Effector memory CD4-positive, alpha-beta T cell (primary cell): ENCODE data around the gene JADE2.

Experiments used
- DNase-seq, 3 donors: peaks; one replicate each; pipeline ENCODE4 v3.0.0-alpha.2; 2020
- H3K27ac ChIP-seq: 2 replicates; pipeline ENCODE4 v1.7.0; 2013; ENCODE audit warnings: mild to moderate bottlenecking, low read length, moderate library complexity; ENCODE audit not compliant: insufficient read depth, poor library complexity, severe bottlenecking
- H3K27me3 ChIP-seq: replicated peaks from 2 replicates; pipeline ENCODE4 v1.7.0; 2013; ENCODE audit warnings: mild to moderate bottlenecking, low read length; ENCODE audit not compliant: insufficient read depth, control insufficient read depth, poor library complexity, severe bottlenecking
- H3K36me3 ChIP-seq: 2 replicates; pipeline ENCODE4 v1.7.0; 2013; ENCODE audit warnings: mild to moderate bottlenecking, low read length, moderate library complexity; ENCODE audit not compliant: control insufficient read depth, insufficient read depth
- H3K4me1 ChIP-seq: 2 replicates; pipeline ENCODE4 v1.7.0; 2013; ENCODE audit warnings: low read length, mild to moderate bottlenecking; ENCODE audit not compliant: control insufficient read depth, insufficient read depth, poor library complexity, severe bottlenecking
- H3K4me3 ChIP-seq: 2 replicates; pipeline ENCODE4 v1.7.0; 2013; ENCODE audit warnings: low read length, low read depth, mild to moderate bottlenecking; ENCODE audit not compliant: insufficient read depth, poor library complexity, severe bottlenecking
- H3K9me3 ChIP-seq: 2 replicates; pipeline ENCODE4 v1.7.0; 2013; ENCODE audit warnings: mild to moderate bottlenecking, low read length, moderate library complexity; ENCODE audit not compliant: control insufficient read depth

JADE2 gene

GRCh38 chr5:134541736-134542376, 16.4 kb downstream of the JADE2 start:
- H3K4me1 ChIP-seq: peaks cover 29% of the 10 kb centered on the region
- no peaks in the 10 kb centered on the region for H3K27me3 ChIP-seq
- DNase-seq: no peak
- no peak overlapping the region for H3K4me3 ChIP-seq
- H3K27ac ChIP-seq: no peak overlapping the region
- peaks cover 42% of the 10 kb centered on the region for H3K36me3 ChIP-seq
- no peaks in the 10 kb centered on the region for H3K9me3 ChIP-seq

GRCh38 chr5:134543820-134544614, 18.5 kb downstream of the JADE2 start:
- Histone ChIP-seq H3K36me3 (peaks cover 45% of the 10 kb centered on the region), H3K4me3 (peak overlapping the region; percentile 3), H3K9me3 (no peaks in the 10 kb centered on the region), H3K27me3 (no peaks in the 10 kb centered on the region), H3K4me1 (peaks cover 26% of the 10 kb centered on the region), H3K27ac (peak overlapping the region; percentile 60)
- peak in 1 of 3 donors; percentile 28 for DNase-seq

GRCh38 chr5:134545070-134545868, 19.8 kb downstream of the JADE2 start:
- Histone ChIP-seq H3K4me3 (no peak overlapping the region), H3K27me3 (no peaks in the 10 kb centered on the region), H3K9me3 (no peaks in the 10 kb centered on the region), H3K4me1 (peaks cover 29% of the 10 kb centered on the region), H3K27ac (peak overlapping the region; percentile 60), H3K36me3 (peaks cover 35% of the 10 kb centered on the region)
- no peak for DNase-seq

GRCh38 chr5:134547066-134547465, 21.6 kb downstream of the JADE2 start:
- Histone ChIP-seq H3K27ac (no peak overlapping the region), H3K36me3 (peaks cover 36% of the 10 kb centered on the region), H3K4me1 (peaks cover 29% of the 10 kb centered on the region), H3K4me3 (no peak overlapping the region), H3K27me3 (no peaks in the 10 kb centered on the region), H3K9me3 (no peaks in the 10 kb centered on the region)
- no peak for DNase-seq

- Histone ChIP-seq H3K4me3 (no peak overlapping the region), H3K27ac (no peak overlapping the region), H3K36me3 (peaks cover 39% of the 10 kb centered on the region), H3K27me3 (no peaks in the 10 kb centered on the region), H3K4me1 (peaks cover 29% of the 10 kb centered on the region), H3K9me3 (no peaks in the 10 kb centered on the region)
- no peak for DNase-seq
These were observed 22.1 kb downstream of the JADE2 start for GRCh38 chr5:134547579-134547978.

DNA sequence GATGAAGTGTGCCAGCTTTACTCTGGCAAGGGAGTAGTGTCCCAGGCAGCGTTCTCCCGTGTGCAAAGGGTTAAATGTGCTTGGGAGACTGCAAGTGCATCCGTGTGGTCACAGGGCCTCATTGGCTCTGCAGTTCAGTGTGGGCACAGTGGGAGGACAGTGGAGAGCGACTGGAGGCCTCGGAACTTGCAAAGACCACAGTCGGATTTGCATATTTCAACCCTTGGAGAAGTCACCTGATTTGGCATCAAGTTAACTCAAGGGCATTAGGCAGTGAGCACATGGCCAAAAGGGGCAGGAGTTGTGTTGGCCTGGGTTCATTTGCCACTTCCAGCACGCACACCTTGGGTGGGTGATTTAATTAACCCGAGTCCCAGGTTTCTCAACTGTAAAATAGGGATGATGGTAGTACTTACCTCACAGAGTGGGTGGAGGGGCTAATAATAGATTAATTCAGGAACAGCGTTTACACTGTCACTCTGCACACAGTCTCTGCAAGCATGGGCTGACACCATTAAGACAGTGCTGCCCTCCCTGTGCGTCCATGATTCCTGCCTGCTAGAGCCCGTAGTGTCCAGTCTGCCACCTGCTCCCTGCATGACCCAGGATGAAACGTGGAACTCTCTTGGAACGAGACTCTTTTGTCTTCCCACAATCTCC, 22.7 kb downstream of the JADE2 start:
- Histone ChIP-seq H3K9me3 (no peaks in the 10 kb centered on the region), H3K4me3 (no peak overlapping the region), H3K36me3 (peaks cover 39% of the 10 kb centered on the region), H3K27ac (peak overlapping the region; percentile 10), H3K4me1 (peaks cover 26% of the 10 kb centered on the region), H3K27me3 (no peaks in the 10 kb centered on the region)
- DNase-seq: no peak

DNA sequence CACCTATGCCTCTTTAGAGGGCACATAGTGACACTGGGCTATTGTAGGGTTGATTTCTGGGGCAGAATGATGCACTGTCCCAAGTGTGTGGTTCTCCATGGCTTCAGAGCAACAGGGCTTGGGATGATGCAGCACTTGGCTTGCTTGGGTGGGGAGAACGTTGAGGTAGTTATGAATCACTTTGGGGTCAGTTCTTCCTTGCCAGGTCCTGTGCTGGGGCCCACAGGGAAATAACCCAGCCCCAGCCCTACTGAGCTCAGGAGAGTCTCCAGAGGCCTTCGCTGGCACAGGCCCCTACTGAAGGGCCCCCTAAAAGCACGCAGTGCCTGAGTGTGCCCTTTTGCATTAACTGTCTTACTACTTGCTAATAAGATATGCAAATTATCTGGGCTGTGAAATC, 24.2 kb downstream of the JADE2 start:
- H3K9me3 ChIP-seq: no peaks in the 10 kb centered on the region
- H3K27me3 ChIP-seq: no peaks in the 10 kb centered on the region
- peaks cover 20% of the 10 kb centered on the region for H3K4me1 ChIP-seq
- H3K36me3 ChIP-seq: peaks cover 45% of the 10 kb centered on the region
- no peak overlapping the region for H3K4me3 ChIP-seq
- no peak overlapping the region for H3K27ac ChIP-seq
- no peak for DNase-seq

GRCh38 chr5:134550271-134551214, 25.1 kb downstream of the JADE2 start:
- H3K27me3 ChIP-seq: no peaks in the 10 kb centered on the region
- H3K27ac ChIP-seq: peak overlapping the region; percentile 37
- H3K4me3 ChIP-seq: no peak overlapping the region
- no peak for DNase-seq
- H3K9me3 ChIP-seq: no peaks in the 10 kb centered on the region
- peaks cover 49% of the 10 kb centered on the region for H3K36me3 ChIP-seq
- H3K4me1 ChIP-seq: peaks cover 21% of the 10 kb centered on the region

GRCh38 chr5:134551901-134552300, 26.4 kb downstream of the JADE2 start:
- peaks cover 49% of the 10 kb centered on the region for H3K36me3 ChIP-seq
- peak overlapping the region; percentile 31 for H3K27ac ChIP-seq
- peaks cover 25% of the 10 kb centered on the region for H3K4me1 ChIP-seq

More at GRCh38 chr5:134551901-134552300, 26.4 kb downstream of the JADE2 start:
- Histone ChIP-seq H3K27me3 (no peaks in the 10 kb centered on the region), H3K4me3 (no peak overlapping the region), H3K9me3 (no peaks in the 10 kb centered on the region)
- DNase-seq: no peak
